ENCODE measurements around the gene FAIM2.

The FAIM2 gene

GRCh38 chr12:49922349-49923034 lies 18.8 kb upstream of the FAIM2 start:
- no peak for TF ChIP-seq CTCF (conservative IDR thresholded peaks at IDR 0.05)
- no peak for TF ChIP-seq ZFX (IDR thresholded peaks at IDR 0.05)
- H3K27ac ChIP-seq: no peak overlapping the region

GRCh38 chr12:49921936-49922335 lies 18.2 kb upstream of the FAIM2 start:
- TF ChIP-seq ZFX (IDR thresholded peaks at IDR 0.05): no peak
- no peak for TF ChIP-seq CTCF (conservative IDR thresholded peaks at IDR 0.05)
- no peak overlapping the region for H3K27ac ChIP-seq

- TF ChIP-seq ZFX (IDR thresholded peaks at IDR 0.05): no peak
- no peak for TF ChIP-seq CTCF (conservative IDR thresholded peaks at IDR 0.05)
- H3K27ac ChIP-seq: no peak overlapping the region
Observed at GRCh38 chr12:49921299-49921698, 17.6 kb upstream of the FAIM2 start.

- H3K27ac ChIP-seq: no peak overlapping the region
- TF ChIP-seq ZFX (IDR thresholded peaks at IDR 0.05) (no peak), CTCF (conservative IDR thresholded peaks at IDR 0.05) (no peak)
Observed at GRCh38 chr12:49920915-49921286, 17.2 kb upstream of the FAIM2 start.

- no peak for TF ChIP-seq ZFX (IDR thresholded peaks at IDR 0.05)
- no peak for TF ChIP-seq CTCF (conservative IDR thresholded peaks at IDR 0.05)
- H3K27ac ChIP-seq: no peak overlapping the region
Observed at GRCh38 chr12:49920241-49920914, 16.7 kb upstream of the FAIM2 start.

- TF ChIP-seq CTCF (conservative IDR thresholded peaks at IDR 0.05) (no peak), ZFX (IDR thresholded peaks at IDR 0.05) (no peak)
- H3K27ac ChIP-seq: no peak overlapping the region
Observed at GRCh38 chr12:49917788-49918173, 14.1 kb upstream of the FAIM2 start.

GRCh38 chr12:49917166-49917787 lies 13.6 kb upstream of the FAIM2 start:
- TF ChIP-seq CTCF (conservative IDR thresholded peaks at IDR 0.05) (no peak), ZFX (IDR thresholded peaks at IDR 0.05) (no peak)
- no peak overlapping the region for H3K27ac ChIP-seq

Data from C4-2B (cell line).